ENCODE data around the gene CHST7. TPM values are rescaled to one million over a fixed set of nuclear protein-coding genes. Genes with fewer than 3 reads are reported as not detected.

Gene CHST7
- total and polyA plus RNA-seq, 2 of the 8 experiments (the other 6 are each of a cell fraction or from before 2014, with no cell fraction given): 7.9 to 14.1 TPM

DNA sequence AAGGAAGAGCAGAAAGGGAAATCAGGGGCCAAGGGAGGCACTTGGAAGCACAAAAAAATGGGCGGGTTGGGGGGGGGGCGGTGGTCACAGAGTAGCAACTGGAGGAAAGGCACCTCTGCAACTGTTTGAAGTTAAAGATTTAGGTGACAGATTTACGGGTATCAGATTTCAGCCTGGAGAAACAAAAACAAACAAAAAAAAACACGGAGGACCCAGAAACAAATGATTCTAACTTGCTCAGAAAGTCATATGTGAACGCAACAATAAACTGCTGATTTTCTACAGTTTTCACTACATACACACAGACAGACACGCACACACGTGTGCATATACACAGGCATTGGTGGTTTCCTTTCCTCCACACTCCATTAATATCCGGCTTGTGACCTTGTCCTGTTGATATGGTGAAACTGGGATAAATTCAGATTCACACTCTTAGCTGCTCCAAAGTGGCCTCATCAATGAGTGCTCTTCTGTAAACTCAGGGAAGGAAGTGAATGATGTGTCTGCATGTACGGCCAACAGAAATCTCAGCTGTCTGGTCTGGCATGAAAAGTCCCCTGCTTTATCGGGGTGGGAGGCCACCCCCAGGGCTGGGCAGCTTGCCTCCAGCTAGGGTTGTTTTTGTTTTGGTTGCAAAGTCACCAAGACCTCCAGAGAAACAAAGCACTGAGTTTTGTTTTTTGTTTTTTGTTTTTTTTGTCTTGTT, 54.3 kb downstream of the CHST7 start:
- Histone ChIP-seq H2BK5ac (ENCODE audit: low read depth, low read length) (no peak overlapping the region), H2AFZ (ENCODE audit: low read length) (no peak overlapping the region), H2BK120ac (replicated peaks; ENCODE audit: low read depth, low read length) (no peak overlapping the region), H2BK15ac (ENCODE audit: low read length) (no peak overlapping the region), H3K23me2 (ENCODE audit: low read depth, low read length) (no peaks in the 10 kb centered on the region), H3K79me2 (ENCODE audit: control insufficient read depth in 1 of 2, insufficient read depth in 2 of 2, low read length in 2 of 2) (no peaks in the 10 kb centered on the region), H4K8ac (ENCODE audit: extremely low read depth, insufficient read depth, low read length) (no peak overlapping the region), H2BK12ac (ENCODE audit: low read depth, low read length) (0 out of 2 replicates have a peak overlapping the region, but pooled peaks have one; percentile 50), H4K5ac (ENCODE audit: insufficient read length, low read depth, low read length) (no peak overlapping the region), H3K4me3 (ENCODE audit: extremely low read depth in 1 of 4, insufficient read depth in 2 of 4, low read depth in 3 of 4, low read length in 4 of 4) (no peak overlapping the region), H2BK20ac (ENCODE audit: low read length) (no peak overlapping the region), H3K9me3 (ENCODE audit: insufficient read depth in 2 of 2, low read depth in 1 of 2, low read length in 1 of 2) (no peaks in the 10 kb centered on the region), H3K4me1 (replicated peaks in 1 of 4; ENCODE audit: control insufficient read depth in 3 of 4, insufficient read depth in 4 of 4, low read length in 3 of 4) (peaks cover 0 to 5% (median 2%) of the 10 kb centered on the region in 4 experiments; a peak in 2 of 7 replicates), H3K14ac (ENCODE audit: insufficient read length) (no peak overlapping the region), H3K79me1 (ENCODE audit: low read depth, low read length) (no peaks in the 10 kb centered on the region), H3K4ac (replicated peaks; ENCODE audit: insufficient read length, low read depth, low read length) (no peak overlapping the region), H3K56ac (replicated peaks; ENCODE audit: insufficient read length, low read depth, low read length) (no peak overlapping the region), H3K9ac (replicated peaks in 1 of 4; ENCODE audit: extremely low read depth in 1 of 4, low read depth in 3 of 4, low read length in 3 of 4) (no peak overlapping the region), H3K23ac (ENCODE audit: insufficient read length) (no peak overlapping the region), H4K91ac (replicated peaks; ENCODE audit: insufficient read length, low read length) (no peak overlapping the region), H4K20me1 (replicated peaks in 1 of 2; ENCODE audit: control insufficient read depth in 1 of 2, insufficient read depth in 2 of 2, low read length in 2 of 2) (peaks cover 0 to 1% of the 10 kb centered on the region in 2 experiments), H3K36me3 (ENCODE audit: control insufficient read depth in 2 of 4, insufficient read depth in 4 of 4, low read length in 3 of 4) (peaks cover 0 to 5% (median 0%) of the 10 kb centered on the region in 4 experiments; a peak in 1 of 8 replicates), H3K18ac (ENCODE audit: extremely low read depth, low read length) (no peak overlapping the region; the same call in 1 of the 2 replicates), H3K4me2 (ENCODE audit: insufficient read depth in 1 of 2, low read depth in 2 of 2, low read length in 2 of 2) (no peak overlapping the region; a peak in 1 of 4 replicates), H3K27me3 (replicated peaks in 1 of 4; ENCODE audit: control insufficient read depth in 3 of 4, extremely low read depth in 1 of 4, insufficient read depth in 3 of 4, low read length in 3 of 4) (no peaks in the 10 kb centered on the region), H3K27ac (ENCODE audit: low read depth, low read length) (no peak overlapping the region), H2AK5ac (ENCODE audit: low read depth, low read length) (no peak overlapping the region)
- no peak for DNase-seq (ENCODE audit: low read depth in 1 of 2, low spot score in 2 of 2)
- ChIA-PET CTCF (ENCODE audit: partially characterized antibody) (interaction anchor here (0.5 kb wide), 1 partner anchor 289 kb away, joined by 3 read pairs; no protein-coding TSS in a partner anchor), POLR2A (ENCODE audit: partially characterized antibody) (no interaction called here)
- FAIRE-seq: no peak
- 81% methylated on average over 8 of the region's 10 CpGs; no CpG with 5 or more reads in 1 of the 2 experiments for WGBS, 2 experiments (ENCODE audit: extremely low coverage in 1 of 2, insufficient coverage in 1 of 2, insufficient read length in 1 of 2, insufficient replicate concordance in 2 of 2, low coverage in 1 of 2, low lambda C conversion rate in 2 of 2, missing lambda C conversion rate in 1 of 2)
- TF ChIP-seq CEBPB (IDR thresholded peaks at IDR 0.05; ENCODE audit: low read depth, low read length) (no peak), CBX5 (IDR thresholded peaks at IDR 0.05; ENCODE audit: low read depth, low read length) (no peak), EP300 (IDR thresholded peaks at IDR 0.05; ENCODE audit: borderline replicate concordance in 1 of 2, low read depth in 2 of 2, low read length in 2 of 2) (no peak), CTBP2 (IDR thresholded peaks at IDR 0.05; ENCODE audit: borderline replicate concordance, insufficient read depth, insufficient read length, low read length) (no peak), POLR2AphosphoS5 (IDR thresholded peaks at IDR 0.05; ENCODE audit: low read depth, low read length) (no peak), POU5F1 (IDR thresholded peaks at IDR 0.05; ENCODE audit: low read depth, low read length) (no peak), TAF7 (optimal IDR thresholded peaks at IDR 0.05; ENCODE audit: borderline replicate concordance, low read depth, low read length) (no peak), ZNF274 (IDR thresholded peaks at IDR 0.05; ENCODE audit: borderline replicate concordance, extremely low read depth, low read length) (no peak)
- TF ChIP-seq, protein P1, sequence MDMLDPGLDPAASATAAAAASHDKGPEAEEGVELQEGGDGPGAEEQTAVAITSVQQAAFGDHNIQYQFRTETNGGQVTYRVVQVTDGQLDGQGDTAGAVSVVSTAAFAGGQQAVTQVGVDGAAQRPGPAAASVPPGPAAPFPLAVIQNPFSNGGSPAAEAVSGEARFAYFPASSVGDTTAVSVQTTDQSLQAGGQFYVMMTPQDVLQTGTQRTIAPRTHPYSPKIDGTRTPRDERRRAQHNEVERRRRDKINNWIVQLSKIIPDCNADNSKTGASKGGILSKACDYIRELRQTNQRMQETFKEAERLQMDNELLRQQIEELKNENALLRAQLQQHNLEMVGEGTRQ (IDR thresholded peaks at IDR 0.05; ENCODE audit: low read length): no peak
- TF ChIP-seq, protein P2, sequence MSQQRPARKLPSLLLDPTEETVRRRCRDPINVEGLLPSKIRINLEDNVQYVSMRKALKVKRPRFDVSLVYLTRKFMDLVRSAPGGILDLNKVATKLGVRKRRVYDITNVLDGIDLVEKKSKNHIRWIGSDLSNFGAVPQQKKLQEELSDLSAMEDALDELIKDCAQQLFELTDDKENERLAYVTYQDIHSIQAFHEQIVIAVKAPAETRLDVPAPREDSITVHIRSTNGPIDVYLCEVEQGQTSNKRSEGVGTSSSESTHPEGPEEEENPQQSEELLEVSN (IDR thresholded peaks at IDR 0.05): no peak

All from H1 (cell line).